Adrenal gland (tissue), 12 donors: ENCODE results near the gene POMGNT1. TPM values are rescaled to one million over a fixed set of nuclear protein-coding genes. Genes with fewer than 3 reads are reported as not detected.
"Not testable (repeated sequence)": the region's sequence is repeated elsewhere in the genome, so short reads cannot be mapped to it uniquely, and the experiment has no call there.

Experiments
- DNase-seq, 7 donors: peaks; one replicate each; pipeline ENCODE4 v3.0.0-alpha.2; 2019 to 2020
- H3K27ac ChIP-seq, 5 donors: fragments of 200-600 bp; sonication (generic) in 4 of 5; 1 replicate in 3 of 5; 2 replicates in 2 of 5; pipeline versions ENCODE4 v1.5.1 to v1.8.0; 2016 to 2020; ENCODE audit warnings: mild to moderate bottlenecking in 1 of 5
- H3K27me3 ChIP-seq: fragments of 200-600 bp; 2 replicates; pipeline ENCODE4 v1.8.0; 2021
- H3K36me3 ChIP-seq, 2 donors: fragments of 200-600 bp; replicated peaks in 1 of 2; 1 replicate in 1 of 2; 2 replicates in 1 of 2; pipeline versions ENCODE4 v1.5.1 to v1.8.0; 2018 to 2022
- H3K4me1 ChIP-seq, 2 donors: fragments of 200-600 bp; replicated peaks in 1 of 2; 1 replicate in 1 of 2; 2 replicates in 1 of 2; pipeline versions ENCODE4 v1.5.1 to v1.8.0; 2018 to 2021
- H3K4me3 ChIP-seq, 4 donors: fragments of 200-600 bp; sonication (generic) in 3 of 4; one replicate each; pipeline ENCODE4 v1.5.1; 2016 to 2018
- H3K9me3 ChIP-seq, 3 donors: fragments of 200-600 bp; sonication (generic) in 1 of 3; replicated peaks in 1 of 3; 1 replicate in 2 of 3; 2 replicates in 1 of 3; pipeline versions ENCODE4 v1.5.1 to v1.8.0; 2016 to 2021
- POLR2A ChIP-seq, 2 donors: fragments of 450-650 bp; IDR thresholded peaks; one replicate each; pipeline ENCODE4 v1.6.1; 2017; ENCODE audit warnings: antibody characterized with exemption in 2 of 2, mild to moderate bottlenecking in 2 of 2, moderate library complexity in 1 of 2
- WGBS, 4 donors: extraction: QIAGEN DNeasy Blood & Tissue Kit in 2 of 4; methylation state at CpG; one replicate each; pipeline versions ENCODE4 v1.1.5 to v1.1.7; 2013 to 2017; 5-methylcytosine and 5-hydroxymethylcytosine counted together
- intact Hi-C, 2 donors: fragments of 100-400 bp; cut with DNase I; formaldehyde crosslinking; loops; one replicate each; pipeline versions ENCODE4 v1.14.1 to v1.15.0; 2022 to 2023
- polyA plus RNA-seq, 3 donors: library from polyadenylated mRNA; stranded (reverse); fragments of 200-250 nt in 2 of 3; fragments of 350-450 nt in 1 of 3; fragmentation: Illumina TruSeq in 1 of 3; extraction: RNeasy Lipid Tissue Mini Kit (QIAGEN cat#74804) in 1 of 3; gene quantifications; one replicate each; pipeline ENCODE4 v1.2.3, GENCODE V29; 2013 to 2014
- total RNA-seq, 9 donors: library from RNA; depleted of rRNA in 4 of 9; stranded (reverse); fragments of >200 nt in 4 of 9; fragments of 120-200 nt in 1 of 9; fragmentation: NEBNext Ultra II Directional in 1 of 9; extraction: Animal tissue kit (Norgen Biotek cat#: 25700) in 1 of 9; gene quantifications; one replicate each; pipeline versions ENCODE4 v1.1.0 to v1.2.4, GENCODE V29; 2013 to 2023
- TF ChIP-seq, protein P1 (sequence below), 6 experiments: fragments of 450-650 bp in 4 of 6; fragments of 200-600 bp in 2 of 6; sonication (generic) in 1 of 6; IDR thresholded peaks; 1 replicate in 5 of 6; 2 replicates in 1 of 6; pipeline versions ENCODE4 v1.5.1 to v1.8.0; 2016 to 2021; ENCODE audit warnings: antibody characterized with exemption in 6 of 6, mild to moderate bottlenecking in 2 of 6, moderate library complexity in 1 of 6
- donor health status: healthy with polysubstance abuse.
- donor health status: Bipolar disorder and iron deficiency.
- donor health status: DM: yes; HTN: yes; CAD: no.
- donor health status: DM: no; HTN: no; CAD: no.
- donor health status: DM: no; HTN: no; CAD: no.
- donor health status: DM: yes; HTN: yes; CAD: no.

The POMGNT1 gene
- total and polyA plus RNA-seq, 12 donors = 44.6 to 149 (median 84.5) TPM

- 2 to 3% (median 3%) methylated on average over 23 to 35 of the region's 35 CpGs for WGBS, 4 donors
- Histone ChIP-seq H3K27ac (peak overlapping the region in 2 of 5 donors; percentile 38 to 72), H3K4me3 (peak overlapping the region in 3 of 4 donors; percentile 31 to 78 (median 76)), H3K4me1 (peaks cover 7 to 12% of the 10 kb centered on the region in 2 donors), H3K27me3 (no peaks in the 10 kb centered on the region), H3K36me3 (no peaks in the 10 kb centered on the region), H3K9me3 (no peaks in the 10 kb centered on the region)
- peak in 1 of 2 donors; percentile 47 for TF ChIP-seq POLR2A (IDR thresholded peaks at IDR 0.05)
- TF ChIP-seq, protein P1, sequence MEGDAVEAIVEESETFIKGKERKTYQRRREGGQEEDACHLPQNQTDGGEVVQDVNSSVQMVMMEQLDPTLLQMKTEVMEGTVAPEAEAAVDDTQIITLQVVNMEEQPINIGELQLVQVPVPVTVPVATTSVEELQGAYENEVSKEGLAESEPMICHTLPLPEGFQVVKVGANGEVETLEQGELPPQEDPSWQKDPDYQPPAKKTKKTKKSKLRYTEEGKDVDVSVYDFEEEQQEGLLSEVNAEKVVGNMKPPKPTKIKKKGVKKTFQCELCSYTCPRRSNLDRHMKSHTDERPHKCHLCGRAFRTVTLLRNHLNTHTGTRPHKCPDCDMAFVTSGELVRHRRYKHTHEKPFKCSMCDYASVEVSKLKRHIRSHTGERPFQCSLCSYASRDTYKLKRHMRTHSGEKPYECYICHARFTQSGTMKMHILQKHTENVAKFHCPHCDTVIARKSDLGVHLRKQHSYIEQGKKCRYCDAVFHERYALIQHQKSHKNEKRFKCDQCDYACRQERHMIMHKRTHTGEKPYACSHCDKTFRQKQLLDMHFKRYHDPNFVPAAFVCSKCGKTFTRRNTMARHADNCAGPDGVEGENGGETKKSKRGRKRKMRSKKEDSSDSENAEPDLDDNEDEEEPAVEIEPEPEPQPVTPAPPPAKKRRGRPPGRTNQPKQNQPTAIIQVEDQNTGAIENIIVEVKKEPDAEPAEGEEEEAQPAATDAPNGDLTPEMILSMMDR (IDR thresholded peaks at IDR 0.05) = no peak
- peak; percentile 53 to 79 (median 64) for DNase-seq
- intact Hi-C loops = loop anchor here in 1 of 2 donors (10.0 kb wide), 1 partner anchor 98 kb away; the partner anchor contains the start of gene NSUN4
These were observed 48.6 kb upstream of the POMGNT1 start for GRCh38 chr1:46246548-46247435.

DNA sequence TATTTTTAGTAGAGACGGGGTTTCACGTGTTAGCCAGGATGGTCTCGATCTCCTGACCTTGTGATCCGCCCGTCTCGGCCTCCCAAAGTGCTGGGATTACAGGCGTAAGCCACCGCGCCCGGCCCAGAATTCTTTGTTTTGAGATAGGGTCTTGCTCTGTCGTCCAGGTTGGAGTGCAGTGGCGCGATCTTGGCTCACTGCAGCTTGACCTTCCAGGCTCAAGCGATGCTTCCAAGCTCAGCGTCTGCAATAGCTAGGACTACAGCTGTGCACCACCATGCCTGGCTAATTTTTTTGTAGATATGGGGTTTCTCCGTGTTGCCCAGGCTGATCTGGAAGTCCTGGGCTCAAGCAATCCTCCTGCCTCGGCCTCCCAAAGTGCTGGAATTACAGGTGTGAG is 47.9 kb upstream of the POMGNT1 start:
- H3K4me3 ChIP-seq, H3K27me3 ChIP-seq, H3K27ac ChIP-seq, H3K9me3 ChIP-seq, H3K36me3 ChIP-seq: not testable (repeated sequence)
- intact Hi-C loops = loop anchor here in 1 of 2 donors (10.0 kb wide), 1 partner anchor 99 kb away; the partner anchor contains the start of gene NSUN4
- H3K4me1 ChIP-seq = peaks cover 7 to 12% of the 10 kb centered on the region in 2 donors
- DNase-seq = peak in 2 of 7 donors; percentile 10 to 32
- WGBS, 4 donors = 88 to 92% (median 91%) methylated on average over 13 to 17 of the region's 17 CpGs

- H3K27ac ChIP-seq = no peak overlapping the region
These were observed 46.6 kb upstream of the POMGNT1 start for GRCh38 chr1:46244656-46245371.

GRCh38 chr1:46243831-46244230 is 45.6 kb upstream of the POMGNT1 start:
- peaks cover 7 to 12% of the 10 kb centered on the region in 2 donors for H3K4me1 ChIP-seq
- not testable (repeated sequence) for H3K27ac ChIP-seq, H3K4me3 ChIP-seq, H3K36me3 ChIP-seq, H3K27me3 ChIP-seq, H3K9me3 ChIP-seq, DNase-seq
- intact Hi-C loops = loop anchor here in 1 of 2 donors (10.0 kb wide), 1 partner anchor 101 kb away; the partner anchor contains the start of gene NSUN4
- 87 to 90% (median 88%) methylated on average over 3 of the region's 3 CpGs for WGBS, 4 donors

More at GRCh38 chr1:46244656-46245371, 46.6 kb upstream of the POMGNT1 start:
- TF ChIP-seq, protein P1 (IDR thresholded peaks at IDR 0.05) = peak in 4 of 6 experiments; percentile 10 to 34 (median 28)
- no peak for TF ChIP-seq POLR2A (IDR thresholded peaks at IDR 0.05)
- intact Hi-C loops = loop anchor here in 1 of 2 donors (10.0 kb wide), 1 partner anchor 100 kb away; the partner anchor contains the start of gene NSUN4
- no peak overlapping the region for H3K4me3 ChIP-seq
- H3K36me3 ChIP-seq = no peaks in the 10 kb centered on the region
- 43 to 63% (median 60%) methylated on average over 2 to 3 of the region's 3 CpGs for WGBS, 4 donors
- DNase-seq = peak in 1 of 7 donors; percentile 8
- H3K9me3 ChIP-seq = no peaks in the 10 kb centered on the region
- no peaks in the 10 kb centered on the region for H3K27me3 ChIP-seq
- peaks cover 7 to 12% of the 10 kb centered on the region in 2 donors for H3K4me1 ChIP-seq

- H3K36me3 ChIP-seq = no peaks in the 10 kb centered on the region
- DNase-seq = no peak
- WGBS, 4 donors = 70 to 88% (median 76%) methylated on average over 1 of the region's 1 CpG
- no peak overlapping the region for H3K27ac ChIP-seq
- H3K27me3 ChIP-seq = no peaks in the 10 kb centered on the region
- no peak overlapping the region for H3K4me3 ChIP-seq
- TF ChIP-seq POLR2A (IDR thresholded peaks at IDR 0.05) = no peak
- TF ChIP-seq, protein P1 (IDR thresholded peaks at IDR 0.05) = no peak
- intact Hi-C loops = loop anchor here in 1 of 2 donors (10.0 kb wide), 1 partner anchor 102 kb away; the partner anchor contains the start of gene NSUN4
- H3K4me1 ChIP-seq = peaks cover 3 to 9% of the 10 kb centered on the region in 2 donors
- no peaks in the 10 kb centered on the region for H3K9me3 ChIP-seq
These were observed 44.7 kb upstream of the POMGNT1 start for GRCh38 chr1:46242918-46243317.

GRCh38 chr1:46241733-46242132 is 43.5 kb upstream of the POMGNT1 start:
- H3K36me3 ChIP-seq, H3K4me1 ChIP-seq, H3K27me3 ChIP-seq, H3K27ac ChIP-seq, H3K4me3 ChIP-seq, H3K9me3 ChIP-seq, DNase-seq: not testable (repeated sequence)
- intact Hi-C loops = loop anchor here in 1 of 2 donors (10.0 kb wide), 1 partner anchor 103 kb away; the partner anchor contains the start of gene NSUN4
- WGBS, 4 donors = 84 to 89% methylated on average over 11 of the region's 38 CpGs; no CpG with 5 or more reads in 2 of the 4 donors

GRCh38 chr1:46238865-46239264 is 40.6 kb upstream of the POMGNT1 start:
- H3K27me3 ChIP-seq, H3K36me3 ChIP-seq, H3K4me1 ChIP-seq, H3K9me3 ChIP-seq, intact Hi-C loops, H3K27ac ChIP-seq, DNase-seq, H3K4me3 ChIP-seq: not testable (repeated sequence)
- WGBS, 4 donors = 63 to 93% (median 71%) methylated on average over 1 of the region's 1 CpG
